HepG2 (cell line): Measurements from ENCODE around the gene TRIM7. TPM values are rescaled to one million over a fixed set of nuclear protein-coding genes. Genes with fewer than 3 reads are reported as not detected.
A peak's percentile ranks its signal among the peaks of the same experiment; 100 is the strongest.

Experiments
- ATF4 ChIP-seq, 2 experiments: fragments of 450-650 bp in 1 of 2; sonication (generic) in 1 of 2; formaldehyde crosslinking; IDR thresholded peaks; 2 replicates each; pipeline versions ENCODE4 v1.5.0 to v1.8.0; 2020 to 2022; ENCODE audit warnings: mild to moderate bottlenecking in 1 of 2, missing genetic modification reagents in 1 of 2
- CEBPG ChIP-seq: IDR thresholded peaks from 2 replicates; pipeline ENCODE4 v1.6.1; 2016
- GATAD1 ChIP-seq: IDR thresholded peaks from 2 replicates; pipeline ENCODE4 v1.6.1; 2016; ENCODE audit warnings: missing genetic modification reagents, missing compliant biosample characterization
- PHF5A ChIP-seq: IDR thresholded peaks from one replicate; pipeline ENCODE4 v1.6.1; 2018; ENCODE audit warnings: low read depth, missing genetic modification reagents; ENCODE audit not compliant: unreplicated experiment
- PLRG1 ChIP-seq: fragments of 450-650 bp; conservative IDR thresholded peaks from 2 replicates; pipeline ENCODE4 v1.6.1; 2016
- PRDM15 ChIP-seq: sonication (generic); formaldehyde crosslinking; IDR thresholded peaks from 2 replicates; pipeline ENCODE4 v1.4.0; 2020; ENCODE audit warnings: missing genetic modification reagents
- REST ChIP-seq, 2 experiments: IDR thresholded peaks; 2 replicates each; pipeline ENCODE4 v1.6.1; 2011 to 2012; ENCODE audit warnings: low read length in 2 of 2, borderline replicate concordance in 1 of 2, low read depth in 1 of 2, mild to moderate bottlenecking in 1 of 2, moderate library complexity in 1 of 2
- TBP ChIP-seq: sonication (generic); formaldehyde crosslinking; IDR thresholded peaks from 2 replicates; pipeline ENCODE4 v1.5.0; 2020; ENCODE audit warnings: missing genetic modification reagents
- ZNF18 ChIP-seq: sonication (generic); formaldehyde crosslinking; IDR thresholded peaks from 2 replicates; pipeline ENCODE4 v1.8.0; 2022; ENCODE audit warnings: mild to moderate bottlenecking, missing genetic modification reagents; ENCODE audit not compliant: insufficient replicate concordance
- ZNF512B ChIP-seq: sonication (generic); formaldehyde crosslinking; IDR thresholded peaks from 2 replicates; pipeline ENCODE4 v1.5.1; 2020; ENCODE audit warnings: missing genetic modification reagents, mild to moderate bottlenecking, borderline replicate concordance
- ZNF615 ChIP-seq: sonication (generic); formaldehyde crosslinking; IDR thresholded peaks from 2 replicates; pipeline ENCODE4 v1.5.0; 2020; ENCODE audit warnings: mild to moderate bottlenecking, missing genetic modification reagents, borderline replicate concordance
- ZNF703 ChIP-seq: sonication (generic); formaldehyde crosslinking; IDR thresholded peaks from 2 replicates; pipeline ENCODE4 v1.5.1; 2020; ENCODE audit warnings: missing genetic modification reagents, mild to moderate bottlenecking, moderate library complexity, borderline replicate concordance
- ZNF773 ChIP-seq: sonication (generic); formaldehyde crosslinking; IDR thresholded peaks from 2 replicates; pipeline ENCODE4 v1.4.0; 2020; ENCODE audit warnings: missing genetic modification reagents, borderline replicate concordance
- ZNF777 ChIP-seq: sonication (generic); formaldehyde crosslinking; IDR thresholded peaks from 2 replicates; pipeline ENCODE4 v1.4.0; 2020; ENCODE audit warnings: missing genetic modification reagents
- ZNF792 ChIP-seq: IDR thresholded peaks from 2 replicates; pipeline ENCODE4 v1.6.1; 2016
- polyA plus RNA-seq, 8 experiments: library from polyadenylated mRNA; depleted of rRNA in 3 of 8; stranded (reverse) in 7 of 8; unstranded in 1 of 8; fragments of >200 nt; fragmentation: Illumina TruSeq in 4 of 8; extraction: Trizol in 4 of 8; gene quantifications; 2 replicates each; pipeline versions ENCODE4 v1.2.1 to v1.2.3, GENCODE V29; 2011 to 2016; ENCODE audit warnings: low read depth in 4 of 8, missing spikeins in 1 of 8, mixed read lengths in 1 of 8; ENCODE audit not compliant: insufficient read depth in 1 of 8
- total RNA-seq, 5 experiments: library from RNA; depleted of rRNA; stranded (reverse); fragments of >200 nt; fragmentation: Illumina TruSeq; extraction: Trizol; gene quantifications; 2 replicates each; pipeline ENCODE4 v1.2.3, GENCODE V29; 2016; ENCODE audit warnings: low read depth in 1 of 5

The TRIM7 gene
- total and polyA plus RNA-seq, 2 of the 13 experiments (the other 11 are each of a cell fraction or from before 2014, with no cell fraction given): 0.13 TPM; not detected in 1

- no peak for TF ChIP-seq PRDM15 (CRISPR knock-in tag)
- TF ChIP-seq ZNF777 (CRISPR knock-in tag): no peak
- no peak for TF ChIP-seq PLRG1
- TF ChIP-seq CEBPG (CRISPR knock-in tag): 0 out of 2 replicates have a peak, but pooled peaks have one; percentile 8
- no peak for TF ChIP-seq ATF4 (CRISPR knock-in tag; IDR thresholded peaks at IDR 0.05)
- no peak for TF ChIP-seq ZNF773 (CRISPR knock-in tag)
- no peak for TF ChIP-seq REST (IDR thresholded peaks at IDR 0.05; ENCODE audit: borderline replicate concordance in 1 of 2, low read depth in 1 of 2, low read length in 2 of 2)
- TF ChIP-seq ZNF792 (CRISPR knock-in tag): no peak
- no peak for TF ChIP-seq ZNF615 (CRISPR knock-in tag)
- TF ChIP-seq TBP (CRISPR knock-in tag): no peak
- 0 out of 2 replicates have a peak, but pooled peaks have one; percentile 38 for TF ChIP-seq GATAD1 (CRISPR knock-in tag)
- no peak for TF ChIP-seq PHF5A (CRISPR knock-in tag)
- no peak for TF ChIP-seq ZNF18 (CRISPR knock-in tag)
- TF ChIP-seq ZNF703: no peak
- no peak for TF ChIP-seq ZNF512B
These were observed 45.5 kb downstream of the TRIM7 start (continued) for GRCh38 chr5:181159286-181160151.
